Astrocyte (in vitro differentiated cells and primary cell): ENCODE measurements around the gene SLC27A3. TPM values are rescaled to one million over a fixed set of nuclear protein-coding genes. Genes with fewer than 3 reads are reported as not detected.

Experiments
- DNase-seq: peaks from one replicate; pipeline ENCODE4 v3.0.0-alpha.2; 2010; ENCODE audit warnings: low read depth
- FAIRE-seq: peaks from 2 replicates; lab custom pipeline; 2011; peaks lifted over from hg19 to GRCh38; lab: Jason Lieb, UNC
- H2AFZ ChIP-seq: 2 replicates; pipeline ENCODE4 v1.6.0; 2012; ENCODE audit warnings: low read depth, low read length, inconsistent platforms
- H3K27ac ChIP-seq: 2 replicates; pipeline ENCODE4 v1.5.1; 2011; ENCODE audit warnings: low read depth, low read length, inconsistent platforms
- H3K27me3 ChIP-seq: 2 replicates; pipeline ENCODE4 v1.6.0; 2011; ENCODE audit warnings: low read length, inconsistent platforms; ENCODE audit not compliant: insufficient read depth
- H3K36me3 ChIP-seq: 2 replicates; pipeline ENCODE4 v1.5.1; 2011; ENCODE audit warnings: low read length, inconsistent platforms; ENCODE audit not compliant: insufficient read depth
- H3K4me1 ChIP-seq: 2 replicates; pipeline ENCODE4 v1.5.1; 2011; ENCODE audit warnings: low read length, inconsistent platforms; ENCODE audit not compliant: insufficient read depth
- H3K4me2 ChIP-seq: 2 replicates; pipeline ENCODE4 v1.6.0; 2012; ENCODE audit warnings: low read length, inconsistent platforms
- H3K4me3 ChIP-seq: 2 replicates; pipeline ENCODE4 v1.5.1; 2011; ENCODE audit warnings: low read depth, mild to moderate bottlenecking, low read length, inconsistent platforms; ENCODE audit not compliant: insufficient read depth
- H3K79me2 ChIP-seq: 2 replicates; pipeline ENCODE4 v1.6.0; 2012; ENCODE audit warnings: mild to moderate bottlenecking, low read length, inconsistent platforms; ENCODE audit not compliant: insufficient read depth
- H3K9ac ChIP-seq: 2 replicates; pipeline ENCODE4 v1.6.0; 2012; ENCODE audit warnings: mild to moderate bottlenecking, low read length, inconsistent platforms
- H3K9me3 ChIP-seq: 2 replicates; pipeline ENCODE4 v1.5.1; 2012; ENCODE audit warnings: low read depth, mild to moderate bottlenecking, low read length, inconsistent platforms; ENCODE audit not compliant: insufficient read depth
- H4K20me1 ChIP-seq: 2 replicates; pipeline ENCODE4 v1.6.0; 2012; ENCODE audit warnings: low read length, inconsistent platforms; ENCODE audit not compliant: insufficient read depth
- H3K27ac Mint-ChIP-seq: one replicate; pipeline ENCODE4 v1.8.0; 2021; ENCODE audit warnings: mild to moderate bottlenecking, mixed read lengths; ENCODE audit not compliant: unreplicated experiment
- H3K27me3 Mint-ChIP-seq: one replicate; pipeline ENCODE4 v1.8.0; 2021; ENCODE audit warnings: low read depth, mixed read lengths; ENCODE audit not compliant: unreplicated experiment
- H3K36me3 Mint-ChIP-seq: one replicate; pipeline ENCODE4 v1.8.0; 2021; ENCODE audit warnings: low read depth, mixed read lengths; ENCODE audit not compliant: unreplicated experiment
- H3K4me1 Mint-ChIP-seq: one replicate; pipeline ENCODE4 v1.8.0; 2021; ENCODE audit warnings: low read depth, mixed read lengths; ENCODE audit not compliant: unreplicated experiment
- H3K4me3 Mint-ChIP-seq: one replicate; pipeline ENCODE4 v1.8.0; 2021; ENCODE audit warnings: mild to moderate bottlenecking, moderate library complexity, mixed read lengths; ENCODE audit not compliant: unreplicated experiment
- H3K9me3 Mint-ChIP-seq: one replicate; pipeline ENCODE4 v1.8.0; 2021; ENCODE audit warnings: mild to moderate bottlenecking, mixed read lengths; ENCODE audit not compliant: unreplicated experiment
- CTCF ChIP-seq: IDR thresholded peaks from 2 replicates; pipeline ENCODE4 v1.5.1; 2011; ENCODE audit warnings: low read depth, mild to moderate bottlenecking, inconsistent platforms, low read length, moderate library complexity; ENCODE audit not compliant: insufficient read depth
- EZH2 ChIP-seq: IDR thresholded peaks from 2 replicates; pipeline ENCODE4 v1.6.1; 2012; ENCODE audit warnings: mild to moderate bottlenecking, low read length, inconsistent platforms; ENCODE audit not compliant: insufficient read depth
- total RNA-seq: library from RNA; stranded (reverse); gene quantifications from 2 replicates; pipeline ENCODE4 v1.2.1, GENCODE V29; 2021

Gene SLC27A3
- total RNA-seq, 1 donor from 2014 or later, result 5.9 TPM

DNA sequence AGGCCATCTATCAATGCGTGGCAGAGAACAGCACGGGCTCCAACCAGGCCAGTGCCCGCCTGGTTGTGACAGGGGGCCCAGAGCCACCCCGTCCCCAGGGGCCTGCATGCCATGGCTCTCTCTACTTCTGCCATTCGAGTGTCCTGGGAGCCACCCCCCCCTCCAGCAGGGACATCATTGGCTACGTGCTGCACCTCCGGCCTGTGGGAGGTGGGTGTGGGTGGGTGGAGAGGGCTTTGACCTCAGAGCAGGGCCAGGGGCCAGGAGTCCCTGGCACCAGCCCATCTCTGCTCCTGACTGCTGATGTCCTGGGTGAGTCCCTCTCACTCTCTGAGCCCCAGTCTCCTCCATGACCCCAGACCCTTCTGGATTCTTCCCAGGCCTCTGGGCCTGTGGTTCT, 25.3 kb downstream of the SLC27A3 start:
- no peak overlapping the region for H3K27ac Mint-ChIP-seq

GRCh38 chr1:153801028-153801625, 25.9 kb downstream of the SLC27A3 start:
- Histone ChIP-seq H3K4me1 (peaks cover 8% of the 10 kb centered on the region), H3K9ac (no peak overlapping the region), H3K79me2 (no peaks in the 10 kb centered on the region), H4K20me1 (peaks cover 8% of the 10 kb centered on the region), H2AFZ (no peak overlapping the region), H3K27me3 (no peaks in the 10 kb centered on the region), H3K36me3 (peaks cover 3% of the 10 kb centered on the region), H3K9me3 (no peaks in the 10 kb centered on the region), H3K4me3 (no peak overlapping the region), H3K4me2 (no peak overlapping the region), H3K27ac (no peak overlapping the region)
- Mint-ChIP-seq H3K9me3 (no peaks in the 10 kb centered on the region), H3K4me3 (no peak overlapping the region), H3K27me3 (no peaks in the 10 kb centered on the region), H3K4me1 (peaks cover 7% of the 10 kb centered on the region), H3K27ac (no peak overlapping the region), H3K36me3 (peaks cover 10% of the 10 kb centered on the region)
- TF ChIP-seq CTCF, result no peak
- DNase-seq (no peak), FAIRE-seq (no peak)

More for the DNA sequence above, 25.3 kb downstream of the SLC27A3 start:
- H4K20me1 ChIP-seq, result peaks cover 8% of the 10 kb centered on the region
- no peaks in the 10 kb centered on the region for H3K79me2 ChIP-seq
- H3K9me3 Mint-ChIP-seq, result no peaks in the 10 kb centered on the region
- H3K4me3 ChIP-seq, result no peak overlapping the region
- H3K27ac ChIP-seq, result no peak overlapping the region
- H3K36me3 ChIP-seq, result no peaks in the 10 kb centered on the region
- peaks cover 4% of the 10 kb centered on the region for H3K4me1 ChIP-seq
- TF ChIP-seq CTCF, result no peak
- TF ChIP-seq EZH2, result no peak
- H3K36me3 Mint-ChIP-seq, result peaks cover 10% of the 10 kb centered on the region
- DNase-seq, result no peak
- peaks cover 6% of the 10 kb centered on the region for H3K4me1 Mint-ChIP-seq
- H2AFZ ChIP-seq, result no peak overlapping the region
- no peak overlapping the region for H3K4me3 Mint-ChIP-seq
- H3K4me2 ChIP-seq, result no peak overlapping the region
- FAIRE-seq, result no peak
- no peaks in the 10 kb centered on the region for H3K9me3 ChIP-seq
- H3K27me3 Mint-ChIP-seq, result no peaks in the 10 kb centered on the region
- H3K27me3 ChIP-seq, result no peaks in the 10 kb centered on the region
- no peak overlapping the region for H3K9ac ChIP-seq
